Endothelial cell of umbilical vein (primary cell): ENCODE measurements around the gene TMEM220. TPM values are rescaled to one million over a fixed set of nuclear protein-coding genes. Genes with fewer than 3 reads are reported as not detected.

ENCODE experiments used
- BruUV-seq: library from RNA; stranded (reverse); fragments of 400-500 nt; replicated peaks from 2 replicates; lab custom pipeline; 2021; lab: Mats Ljungman, UMichigan
- CTCF ChIA-PET: fragments of 300-600, 350-600 bp; sonication (Branson Sonifier 250); formaldehyde crosslinking; loops from one replicate; lab custom pipeline; 2021; ENCODE audit warnings: antibody characterized with exemption, inconsistent platforms; lab: Charles Lee
- POLR2A ChIA-PET: fragments of 300-600, 350-600 bp; sonication (Branson Sonifier 250); formaldehyde crosslinking; loops from one replicate; lab custom pipeline; 2021; ENCODE audit warnings: antibody characterized with exemption, inconsistent platforms; lab: Charles Lee
- DNase-seq: peaks from one replicate; pipeline ENCODE4 v3.0.0-alpha.2; 2011; ENCODE audit warnings: low read depth, low spot score
- FAIRE-seq: peaks from 2 replicates; lab custom pipeline; 2011; peaks lifted over from hg19 to GRCh38; lab: Jason Lieb, UNC
- H2AFZ ChIP-seq: 2 replicates; pipeline ENCODE4 v1.6.0; 2012; ENCODE audit warnings: low read depth, low read length, control low read depth, inconsistent platforms
- H3K27ac ChIP-seq: 2 replicates; pipeline ENCODE4 v1.5.1; 2011; ENCODE audit warnings: low read depth, mild to moderate bottlenecking, control low read depth, low read length, moderate library complexity; ENCODE audit not compliant: insufficient read depth
- H3K27me3 ChIP-seq, 2 experiments: 2 replicates each; pipeline versions ENCODE4 v1.6.0 to v1.6.1; 2011; ENCODE audit warnings: low read length in 2 of 2, mixed read lengths in 1 of 2; ENCODE audit not compliant: control insufficient read depth in 2 of 2, insufficient read depth in 2 of 2
- H3K36me3 ChIP-seq, 2 experiments: 2 replicates in 1 of 2; 3 replicates in 1 of 2; pipeline ENCODE4 v1.5.1; 2011; ENCODE audit warnings: low read length in 2 of 2, mild to moderate bottlenecking in 1 of 2, moderate library complexity in 1 of 2; ENCODE audit not compliant: control insufficient read depth in 2 of 2, insufficient read depth in 2 of 2; ENCODE audit errors: extremely low read depth in 1 of 2
- H3K4me1 ChIP-seq: 3 replicates; pipeline ENCODE4 v1.5.1; 2011; ENCODE audit warnings: mild to moderate bottlenecking, low read length; ENCODE audit not compliant: control insufficient read depth, insufficient read depth; ENCODE audit errors: extremely low read depth
- H3K4me2 ChIP-seq: 2 replicates; pipeline ENCODE4 v1.6.1; 2011; ENCODE audit warnings: low read length, control low read depth, mixed read lengths; ENCODE audit not compliant: insufficient read depth
- H3K4me3 ChIP-seq, 3 experiments: fragments of 200-600 bp in 1 of 3; sonication (generic), shearing (Covaris generic) in 1 of 3; replicated peaks in 1 of 3; 2 replicates each; pipeline ENCODE4 v1.5.1; 2011 to 2016; ENCODE audit warnings: control low read depth in 3 of 3, low read length in 3 of 3, mild to moderate bottlenecking in 2 of 3, inconsistent platforms in 1 of 3, low read depth in 1 of 3, moderate library complexity in 1 of 3; ENCODE audit not compliant: insufficient read depth in 1 of 3
- H3K79me2 ChIP-seq: 2 replicates; pipeline ENCODE4 v1.6.0; 2012; ENCODE audit warnings: low read length, inconsistent platforms; ENCODE audit not compliant: control insufficient read depth, insufficient read depth
- H3K9ac ChIP-seq: replicated peaks from 2 replicates; pipeline ENCODE3; 2011; ENCODE audit warnings: low read length, control low read depth; ENCODE audit not compliant: insufficient read depth; ENCODE audit errors: extremely low read depth
- H3K9me1 ChIP-seq: replicated peaks from 3 replicates; pipeline ENCODE4 v1.6.0; 2011; ENCODE audit warnings: mild to moderate bottlenecking, low read length; ENCODE audit not compliant: control insufficient read depth, insufficient read depth; ENCODE audit errors: extremely low read depth
- H3K9me3 ChIP-seq: replicated peaks from 2 replicates; pipeline ENCODE4 v1.5.1; 2012; ENCODE audit warnings: low read length, inconsistent platforms; ENCODE audit not compliant: control insufficient read depth, insufficient read depth
- H4K20me1 ChIP-seq: replicated peaks from 2 replicates; pipeline ENCODE3; 2011; ENCODE audit warnings: mild to moderate bottlenecking, low read length; ENCODE audit not compliant: control insufficient read depth, insufficient read depth; ENCODE audit errors: extremely low read depth
- FOS ChIP-seq: IDR thresholded peaks from 2 replicates; pipeline ENCODE4 v1.6.1; 2011; ENCODE audit warnings: mild to moderate bottlenecking, low read length, moderate library complexity, borderline replicate concordance; ENCODE audit not compliant: insufficient read depth
- GATA2 ChIP-seq: IDR thresholded peaks from 2 replicates; pipeline ENCODE4 v1.7.0; 2011; ENCODE audit warnings: low read depth, mild to moderate bottlenecking, moderate library complexity, mixed read lengths, low read length; ENCODE audit not compliant: insufficient read length, insufficient read depth
- JUN ChIP-seq: IDR thresholded peaks from 2 replicates; pipeline ENCODE4 v1.6.1; 2011; ENCODE audit warnings: borderline replicate concordance, low read depth; ENCODE audit not compliant: insufficient read length, insufficient read depth
- MYC ChIP-seq: IDR thresholded peaks from one replicate; pipeline ENCODE4 v1.6.1; 2011; ENCODE audit warnings: mild to moderate bottlenecking, low read depth, low read length
- POLR2A ChIP-seq: IDR thresholded peaks from 2 replicates; pipeline ENCODE4 v1.6.1; 2012; ENCODE audit warnings: low read depth, mild to moderate bottlenecking, control low read depth, low read length
- POLR2AphosphoS5 ChIP-seq: IDR thresholded peaks from 2 replicates; pipeline ENCODE4 v1.6.1; 2012; ENCODE audit warnings: low read depth, mild to moderate bottlenecking, control low read depth, low read length, moderate library complexity; ENCODE audit not compliant: insufficient read depth
- dilution Hi-C: fragments of 300-500 bp; cut with MboI; formaldehyde crosslinking; loops from one replicate; pipeline ENCODE4 v1.15.0; 2019; ENCODE audit warnings: low sequenced_read_pairs; ENCODE audit not compliant: extremely low pct_ligation_motif_present
- intact Hi-C: fragments of 100-400 bp; cut with micrococcal nuclease; formaldehyde crosslinking; loops from one replicate; pipeline ENCODE4 v1.10.0; 2022
- polyA plus RNA-seq, 4 experiments: library from polyadenylated mRNA; depleted of rRNA in 3 of 4; stranded (reverse) in 3 of 4; unstranded in 1 of 4; fragments of >200 nt; gene quantifications; 2 replicates each; pipeline versions ENCODE4 v1.2.1 to v1.2.3, GENCODE V29; 2011 to 2012; ENCODE audit warnings: missing spikeins in 1 of 4
- total RNA-seq: library from RNA; stranded (reverse); gene quantifications from 2 replicates; pipeline ENCODE4 v1.2.3, GENCODE V29; 2021
- TF ChIP-seq, protein P1 (sequence below), 2 donors: IDR thresholded peaks; 1 replicate in 1 of 2; 2 replicates in 1 of 2; pipeline ENCODE4 v1.5.1; 2011; ENCODE audit warnings: low read length in 2 of 2, mild to moderate bottlenecking in 2 of 2, moderate library complexity in 2 of 2, control low read depth in 1 of 2, inconsistent platforms in 1 of 2, low read depth in 1 of 2; ENCODE audit not compliant: insufficient read depth in 1 of 2; ENCODE audit errors: extremely low read depth in 1 of 2

TMEM220 gene
- total and polyA plus RNA-seq, 2 donors (not counting 3 experiments of a cell fraction or from before 2014, with no cell fraction given), result 3.6 to 11.2 TPM

DNA sequence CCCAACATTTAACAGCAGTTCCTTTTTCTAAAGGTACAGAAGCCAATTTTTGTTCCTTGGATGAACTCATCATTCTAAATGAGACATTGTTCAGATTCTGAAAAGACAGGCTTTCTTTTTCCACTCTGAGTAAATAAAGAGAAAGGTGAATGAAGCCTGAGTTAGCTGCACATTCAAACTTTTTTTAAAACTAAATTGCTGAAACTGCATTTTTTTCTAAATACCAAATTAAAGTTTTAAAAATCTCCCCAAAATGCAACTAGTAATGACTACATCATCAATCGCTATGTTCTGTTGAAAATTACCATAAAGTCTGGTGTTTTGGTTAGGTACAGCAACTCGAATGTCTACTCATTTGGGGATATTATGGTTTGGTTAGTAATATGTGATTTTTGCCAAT is 42.3 kb downstream of the TMEM220 start:
- Histone ChIP-seq H3K9me3 (no peaks in the 10 kb centered on the region), H3K9ac (no peak overlapping the region), H3K27me3 (no peaks in the 10 kb centered on the region), H3K36me3 (peaks cover 7 to 17% of the 10 kb centered on the region in 2 experiments), H3K27ac (no peak overlapping the region), H3K4me1 (no peaks in the 10 kb centered on the region), H3K4me3 (no peak overlapping the region), H4K20me1 (no peaks in the 10 kb centered on the region), H2AFZ (no peak overlapping the region), H3K9me1 (no peaks in the 10 kb centered on the region), H3K79me2 (peaks cover 45% of the 10 kb centered on the region), H3K4me2 (no peak overlapping the region)
- DNase-seq, result no peak
- dilution Hi-C loops, result no loop called here
- ChIA-PET CTCF (interaction anchor here (1.1 kb wide), 1 partner anchor 50 kb away, joined by 3 read pairs; no protein-coding TSS in a partner anchor), POLR2A (interaction anchor here (0.5 kb wide), 1 partner anchor 24 kb away, joined by 6 read pairs; no protein-coding TSS in a partner anchor)
- TF ChIP-seq MYC, result no peak
- TF ChIP-seq POLR2A, result no peak
- no peak for TF ChIP-seq GATA2
- TF ChIP-seq, protein P1, sequence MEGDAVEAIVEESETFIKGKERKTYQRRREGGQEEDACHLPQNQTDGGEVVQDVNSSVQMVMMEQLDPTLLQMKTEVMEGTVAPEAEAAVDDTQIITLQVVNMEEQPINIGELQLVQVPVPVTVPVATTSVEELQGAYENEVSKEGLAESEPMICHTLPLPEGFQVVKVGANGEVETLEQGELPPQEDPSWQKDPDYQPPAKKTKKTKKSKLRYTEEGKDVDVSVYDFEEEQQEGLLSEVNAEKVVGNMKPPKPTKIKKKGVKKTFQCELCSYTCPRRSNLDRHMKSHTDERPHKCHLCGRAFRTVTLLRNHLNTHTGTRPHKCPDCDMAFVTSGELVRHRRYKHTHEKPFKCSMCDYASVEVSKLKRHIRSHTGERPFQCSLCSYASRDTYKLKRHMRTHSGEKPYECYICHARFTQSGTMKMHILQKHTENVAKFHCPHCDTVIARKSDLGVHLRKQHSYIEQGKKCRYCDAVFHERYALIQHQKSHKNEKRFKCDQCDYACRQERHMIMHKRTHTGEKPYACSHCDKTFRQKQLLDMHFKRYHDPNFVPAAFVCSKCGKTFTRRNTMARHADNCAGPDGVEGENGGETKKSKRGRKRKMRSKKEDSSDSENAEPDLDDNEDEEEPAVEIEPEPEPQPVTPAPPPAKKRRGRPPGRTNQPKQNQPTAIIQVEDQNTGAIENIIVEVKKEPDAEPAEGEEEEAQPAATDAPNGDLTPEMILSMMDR (IDR thresholded peaks at IDR 0.05; ENCODE audit: extremely low read depth in 1 of 2, insufficient read depth in 1 of 2, low read depth in 1 of 2, low read length in 2 of 2), result no peak
- no peak for TF ChIP-seq FOS
- no peak for TF ChIP-seq JUN
- no peak for TF ChIP-seq POLR2AphosphoS5
- BruUV-seq, result no TSS peak
- intact Hi-C loops, result no loop called here
- no peak for FAIRE-seq
